ENCODE results near the gene ST8SIA5.

GRCh38 chr18:46719388-46719787 is 37.5 kb downstream of the ST8SIA5 start:
- TF ChIP-seq CTCF (IDR thresholded peaks at IDR 0.05 in 8 of 11, conservative IDR thresholded peaks at IDR 0.05 in 3 of 11) (no peak), POLR2AphosphoS5 (IDR thresholded peaks at IDR 0.05) (no peak), POLR2A (IDR thresholded peaks at IDR 0.05) (no peak)
